Panc1 (cell line): ENCODE measurements around the gene EHD4.

ENCODE experiments used
- POLR2AphosphoS5 ChIP-seq: IDR thresholded peaks from 2 replicates; pipeline ENCODE4 v1.6.1; 2012; ENCODE audit warnings: mild to moderate bottlenecking, low read depth, low read length, moderate library complexity
- SIN3A ChIP-seq: IDR thresholded peaks from 2 replicates; pipeline ENCODE4 v1.6.1; 2012; ENCODE audit warnings: low read depth, mild to moderate bottlenecking, low read length, moderate library complexity, borderline replicate concordance; ENCODE audit not compliant: insufficient read depth
- TCF7L2 ChIP-seq: IDR thresholded peaks from 2 replicates; pipeline ENCODE4 v1.6.1; 2011; ENCODE audit warnings: mild to moderate bottlenecking, low read depth, low read length, inconsistent platforms
- TF ChIP-seq, protein P1 (sequence below): fragments of 450-650 bp; IDR thresholded peaks from 2 replicates; pipeline ENCODE4 v1.5.1; 2017; ENCODE audit warnings: mild to moderate bottlenecking
- TF ChIP-seq, protein P2 (sequence below), 2 experiments: IDR thresholded peaks; 2 replicates each; pipeline ENCODE4 v1.6.1; 2011 to 2012; ENCODE audit warnings: low read depth in 2 of 2, control low read depth in 1 of 2, low read length in 1 of 2, mild to moderate bottlenecking in 1 of 2, moderate library complexity in 1 of 2; ENCODE audit not compliant: insufficient read depth in 1 of 2

DNA sequence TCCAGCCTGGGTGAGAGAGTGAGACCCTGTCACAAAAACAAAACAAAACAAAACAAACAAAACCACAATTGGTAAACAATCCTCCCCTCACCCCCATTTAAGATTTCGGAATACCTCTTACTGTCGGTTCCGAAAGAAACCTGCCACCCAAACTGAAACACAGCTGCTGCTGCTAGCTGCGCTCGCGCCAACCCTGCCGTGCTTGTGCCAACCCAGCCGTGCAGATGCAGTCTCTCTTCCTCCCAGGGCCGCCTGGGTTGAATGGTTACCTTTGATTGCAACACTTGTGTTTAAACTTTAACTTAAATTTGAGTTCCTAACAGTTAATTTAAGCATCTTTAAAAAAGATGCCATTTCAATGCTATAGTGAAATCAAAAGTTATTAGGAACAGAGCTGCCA lies 50.0 kb downstream of the EHD4 start:
- TF ChIP-seq, protein P1, sequence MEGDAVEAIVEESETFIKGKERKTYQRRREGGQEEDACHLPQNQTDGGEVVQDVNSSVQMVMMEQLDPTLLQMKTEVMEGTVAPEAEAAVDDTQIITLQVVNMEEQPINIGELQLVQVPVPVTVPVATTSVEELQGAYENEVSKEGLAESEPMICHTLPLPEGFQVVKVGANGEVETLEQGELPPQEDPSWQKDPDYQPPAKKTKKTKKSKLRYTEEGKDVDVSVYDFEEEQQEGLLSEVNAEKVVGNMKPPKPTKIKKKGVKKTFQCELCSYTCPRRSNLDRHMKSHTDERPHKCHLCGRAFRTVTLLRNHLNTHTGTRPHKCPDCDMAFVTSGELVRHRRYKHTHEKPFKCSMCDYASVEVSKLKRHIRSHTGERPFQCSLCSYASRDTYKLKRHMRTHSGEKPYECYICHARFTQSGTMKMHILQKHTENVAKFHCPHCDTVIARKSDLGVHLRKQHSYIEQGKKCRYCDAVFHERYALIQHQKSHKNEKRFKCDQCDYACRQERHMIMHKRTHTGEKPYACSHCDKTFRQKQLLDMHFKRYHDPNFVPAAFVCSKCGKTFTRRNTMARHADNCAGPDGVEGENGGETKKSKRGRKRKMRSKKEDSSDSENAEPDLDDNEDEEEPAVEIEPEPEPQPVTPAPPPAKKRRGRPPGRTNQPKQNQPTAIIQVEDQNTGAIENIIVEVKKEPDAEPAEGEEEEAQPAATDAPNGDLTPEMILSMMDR = no peak
- no peak for TF ChIP-seq POLR2AphosphoS5
- TF ChIP-seq, protein P2, sequence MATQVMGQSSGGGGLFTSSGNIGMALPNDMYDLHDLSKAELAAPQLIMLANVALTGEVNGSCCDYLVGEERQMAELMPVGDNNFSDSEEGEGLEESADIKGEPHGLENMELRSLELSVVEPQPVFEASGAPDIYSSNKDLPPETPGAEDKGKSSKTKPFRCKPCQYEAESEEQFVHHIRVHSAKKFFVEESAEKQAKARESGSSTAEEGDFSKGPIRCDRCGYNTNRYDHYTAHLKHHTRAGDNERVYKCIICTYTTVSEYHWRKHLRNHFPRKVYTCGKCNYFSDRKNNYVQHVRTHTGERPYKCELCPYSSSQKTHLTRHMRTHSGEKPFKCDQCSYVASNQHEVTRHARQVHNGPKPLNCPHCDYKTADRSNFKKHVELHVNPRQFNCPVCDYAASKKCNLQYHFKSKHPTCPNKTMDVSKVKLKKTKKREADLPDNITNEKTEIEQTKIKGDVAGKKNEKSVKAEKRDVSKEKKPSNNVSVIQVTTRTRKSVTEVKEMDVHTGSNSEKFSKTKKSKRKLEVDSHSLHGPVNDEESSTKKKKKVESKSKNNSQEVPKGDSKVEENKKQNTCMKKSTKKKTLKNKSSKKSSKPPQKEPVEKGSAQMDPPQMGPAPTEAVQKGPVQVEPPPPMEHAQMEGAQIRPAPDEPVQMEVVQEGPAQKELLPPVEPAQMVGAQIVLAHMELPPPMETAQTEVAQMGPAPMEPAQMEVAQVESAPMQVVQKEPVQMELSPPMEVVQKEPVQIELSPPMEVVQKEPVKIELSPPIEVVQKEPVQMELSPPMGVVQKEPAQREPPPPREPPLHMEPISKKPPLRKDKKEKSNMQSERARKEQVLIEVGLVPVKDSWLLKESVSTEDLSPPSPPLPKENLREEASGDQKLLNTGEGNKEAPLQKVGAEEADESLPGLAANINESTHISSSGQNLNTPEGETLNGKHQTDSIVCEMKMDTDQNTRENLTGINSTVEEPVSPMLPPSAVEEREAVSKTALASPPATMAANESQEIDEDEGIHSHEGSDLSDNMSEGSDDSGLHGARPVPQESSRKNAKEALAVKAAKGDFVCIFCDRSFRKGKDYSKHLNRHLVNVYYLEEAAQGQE (IDR thresholded peaks at IDR 0.05; ENCODE audit: insufficient read depth in 1 of 2, low read depth in 2 of 2, low read length in 1 of 2) = no peak
- no peak for TF ChIP-seq TCF7L2
- TF ChIP-seq SIN3A = no peak
